K562 (cell line): Measurements from ENCODE around the gene ARMC6. TPM values are rescaled to one million over a fixed set of nuclear protein-coding genes. Genes with fewer than 3 reads are reported as not detected.

Source experiments
- ADNP ChIP-seq: fragments of 200-800 bp; sonication (Bioruptor generic); IDR thresholded peaks from 2 replicates; pipeline ENCODE4 v1.6.1; 2016; ENCODE audit warnings: missing genetic modification characterization, missing compliant biosample characterization
- CBFA2T2 ChIP-seq: fragments of 450-650 bp; conservative IDR thresholded peaks from 2 replicates; pipeline ENCODE4 v1.6.1; 2017; ENCODE audit warnings: mild to moderate bottlenecking
- HNRNPK ChIP-seq: fragments of 200-400 bp; formaldehyde crosslinking; IDR thresholded peaks from one replicate; pipeline ENCODE4 v1.6.1; 2018; ENCODE audit warnings: mild to moderate bottlenecking, low read depth, low read length; ENCODE audit not compliant: poor library complexity, severe bottlenecking
- SMARCB1 ChIP-seq: IDR thresholded peaks from 2 replicates; pipeline ENCODE4 v1.6.1; 2011; ENCODE audit warnings: improper control_type of control experiment, low read depth; ENCODE audit not compliant: insufficient read length
- ZBTB17 ChIP-seq: fragments of 450-650 bp; formaldehyde crosslinking; IDR thresholded peaks from 2 replicates; pipeline ENCODE4 v1.4.0; 2020; ENCODE audit warnings: mild to moderate bottlenecking
- ZBTB40 ChIP-seq, 2 experiments: fragments of 450-650 bp in 1 of 2; sonication (generic) in 1 of 2; formaldehyde crosslinking in 1 of 2; IDR thresholded peaks; 2 replicates each; pipeline versions ENCODE4 v1.7.1 to v1.9.0; 2016 to 2022; ENCODE audit warnings: inconsistent platforms in 1 of 2, mild to moderate bottlenecking in 1 of 2, missing genetic modification reagents in 1 of 2
- ZNF41 ChIP-seq: fragments of 250-450 bp; sonication (Bioruptor Pico); conservative IDR thresholded peaks from 2 replicates; pipeline ENCODE4 v1.4.0; 2020; ENCODE audit warnings: mild to moderate bottlenecking
- ZNF778 ChIP-seq: fragments of 450-650 bp; formaldehyde crosslinking; IDR thresholded peaks from 2 replicates; pipeline ENCODE4 v1.4.0; 2020; ENCODE audit warnings: mild to moderate bottlenecking, moderate library complexity
- polyA plus RNA-seq, 8 experiments: library from polyadenylated mRNA; depleted of rRNA in 4 of 8; stranded (reverse) in 5 of 8; unstranded in 3 of 8; fragments of >200 nt; fragmentation: Nextera tagmentation in 2 of 8; fragmentation: Illumina TruSeq in 1 of 8; extraction: Ambion mirVana in 2 of 8; extraction: Trizol in 1 of 8; gene quantifications; 2 replicates each; pipeline versions ENCODE4 v1.2.1 to v1.2.3, GENCODE V29; 2011 to 2014; ENCODE audit warnings: inconsistent platforms in 1 of 8, missing spikeins in 1 of 8
- total RNA-seq, 7 experiments: library from RNA; depleted of rRNA in 6 of 7; stranded (reverse); fragments of >200 nt in 6 of 7; fragmentation: Illumina TruSeq in 2 of 7; extraction: Trizol in 2 of 7; gene quantifications; 2 replicates each; pipeline versions ENCODE4 v1.2.1 to v1.2.3, GENCODE V29; 2011 to 2021; ENCODE audit warnings: low replicate concordance in 1 of 7

ARMC6 gene
- total and polyA plus RNA-seq, 9 of the 15 experiments (the other 6 are each of a cell fraction or from before 2014, with no cell fraction given), result 2.1 to 93.4 (median 63.6) TPM

GRCh38 chr19:19087676-19088075 is 54.3 kb downstream of the ARMC6 start (continued):
- TF ChIP-seq ZBTB40 (IDR thresholded peaks at IDR 0.05), result no peak
- no peak for TF ChIP-seq ZBTB40 (CRISPR knock-in tag; IDR thresholded peaks at IDR 0.05)
- TF ChIP-seq HNRNPK, result no peak
- no peak for TF ChIP-seq ZBTB17 (CRISPR knock-in tag)
- TF ChIP-seq CBFA2T2, result no peak
- TF ChIP-seq ADNP, result no peak
- TF ChIP-seq SMARCB1, result no peak
- TF ChIP-seq ZNF778, result no peak
- TF ChIP-seq ZNF41 (CRISPR knock-in tag), result no peak
